GM19023 (cell line): ENCODE data around the gene AGAP5.

Experiments used
- ATAC-seq: cut with Tn5 transposase; IDR thresholded peaks from one replicate; pipeline ENCODE4 v1.9.1; 2021; ENCODE audit warnings: mild to moderate bottlenecking, moderate library complexity; ENCODE audit not compliant: unreplicated experiment

Gene AGAP5

GRCh38 chr10:73655990-73656298 is 42.0 kb downstream of the AGAP5 start, which contains the start of gene SYNPO2L:
Gene SYNPO2L (minus strand): TSS chr10:73656029. CDS start chr10:73655922, 107 bp downstream.
- ATAC-seq: no peak

- ATAC-seq: no peak
Measured at GRCh38 chr10:73655257-73655989, 42.5 kb downstream of the AGAP5 start.

GRCh38 chr10:73653701-73654100 is 44.2 kb downstream of the AGAP5 start:
- ATAC-seq: no peak

GRCh38 chr10:73653195-73653594 is 44.7 kb downstream of the AGAP5 start:
- ATAC-seq: no peak

- no peak for ATAC-seq
Measured at GRCh38 chr10:73650537-73651331, 47.2 kb downstream of the AGAP5 start.

- no peak for ATAC-seq
Measured at GRCh38 chr10:73649876-73650536, 47.9 kb downstream of the AGAP5 start.

GRCh38 chr10:73648975-73649829 is 48.7 kb downstream of the AGAP5 start:
- no peak for ATAC-seq

GRCh38 chr10:73647875-73648651 is 49.8 kb downstream of the AGAP5 start:
- no peak for ATAC-seq

- ATAC-seq: no peak
Measured at GRCh38 chr10:73647211-73647874, 50.6 kb downstream of the AGAP5 start.

- no peak for ATAC-seq
Measured at GRCh38 chr10:73646598-73647041, 51.3 kb downstream of the AGAP5 start.

- no peak for ATAC-seq
Measured at GRCh38 chr10:73645251-73645650, 52.7 kb downstream of the AGAP5 start.

GRCh38 chr10:73644767-73645166 is 53.1 kb downstream of the AGAP5 start:
- ATAC-seq: no peak

GRCh38 chr10:73644015-73644743 is 53.7 kb downstream of the AGAP5 start:
- peak; percentile 53 for ATAC-seq

- no peak for ATAC-seq
Measured at GRCh38 chr10:73643362-73643761, 54.5 kb downstream of the AGAP5 start.

- ATAC-seq: no peak
Measured at GRCh38 chr10:73641328-73642060, 56.4 kb downstream of the AGAP5 start, which contains the start of gene MYOZ1. Gene MYOZ1 (minus strand): TSS chr10:73641474. CDS start chr10:73640017, 1,457 bp downstream.

- no peak for ATAC-seq
Measured at GRCh38 chr10:73639286-73639685, 58.6 kb downstream of the AGAP5 start.

GRCh38 chr10:73635781-73636180 is 62.1 kb downstream of the AGAP5 start:
- no peak for ATAC-seq

- ATAC-seq: no peak
Measured at GRCh38 chr10:73634421-73634820, 63.5 kb downstream of the AGAP5 start.
